NCI-H526 (cell line): ENCODE results near the gene TOP3A.
"Not testable (repeated sequence)": the region's sequence is repeated elsewhere in the genome, so short reads cannot be mapped to it uniquely, and the experiment has no call there.

Experiments used
- DNase-seq, 2 experiments: peaks; one replicate each; lab custom pipeline; 2025; lab: John Stamatoyannopoulos, UW

TOP3A gene, protein sequence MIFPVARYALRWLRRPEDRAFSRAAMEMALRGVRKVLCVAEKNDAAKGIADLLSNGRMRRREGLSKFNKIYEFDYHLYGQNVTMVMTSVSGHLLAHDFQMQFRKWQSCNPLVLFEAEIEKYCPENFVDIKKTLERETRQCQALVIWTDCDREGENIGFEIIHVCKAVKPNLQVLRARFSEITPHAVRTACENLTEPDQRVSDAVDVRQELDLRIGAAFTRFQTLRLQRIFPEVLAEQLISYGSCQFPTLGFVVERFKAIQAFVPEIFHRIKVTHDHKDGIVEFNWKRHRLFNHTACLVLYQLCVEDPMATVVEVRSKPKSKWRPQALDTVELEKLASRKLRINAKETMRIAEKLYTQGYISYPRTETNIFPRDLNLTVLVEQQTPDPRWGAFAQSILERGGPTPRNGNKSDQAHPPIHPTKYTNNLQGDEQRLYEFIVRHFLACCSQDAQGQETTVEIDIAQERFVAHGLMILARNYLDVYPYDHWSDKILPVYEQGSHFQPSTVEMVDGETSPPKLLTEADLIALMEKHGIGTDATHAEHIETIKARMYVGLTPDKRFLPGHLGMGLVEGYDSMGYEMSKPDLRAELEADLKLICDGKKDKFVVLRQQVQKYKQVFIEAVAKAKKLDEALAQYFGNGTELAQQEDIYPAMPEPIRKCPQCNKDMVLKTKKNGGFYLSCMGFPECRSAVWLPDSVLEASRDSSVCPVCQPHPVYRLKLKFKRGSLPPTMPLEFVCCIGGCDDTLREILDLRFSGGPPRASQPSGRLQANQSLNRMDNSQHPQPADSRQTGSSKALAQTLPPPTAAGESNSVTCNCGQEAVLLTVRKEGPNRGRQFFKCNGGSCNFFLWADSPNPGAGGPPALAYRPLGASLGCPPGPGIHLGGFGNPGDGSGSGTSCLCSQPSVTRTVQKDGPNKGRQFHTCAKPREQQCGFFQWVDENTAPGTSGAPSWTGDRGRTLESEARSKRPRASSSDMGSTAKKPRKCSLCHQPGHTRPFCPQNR

DNA sequence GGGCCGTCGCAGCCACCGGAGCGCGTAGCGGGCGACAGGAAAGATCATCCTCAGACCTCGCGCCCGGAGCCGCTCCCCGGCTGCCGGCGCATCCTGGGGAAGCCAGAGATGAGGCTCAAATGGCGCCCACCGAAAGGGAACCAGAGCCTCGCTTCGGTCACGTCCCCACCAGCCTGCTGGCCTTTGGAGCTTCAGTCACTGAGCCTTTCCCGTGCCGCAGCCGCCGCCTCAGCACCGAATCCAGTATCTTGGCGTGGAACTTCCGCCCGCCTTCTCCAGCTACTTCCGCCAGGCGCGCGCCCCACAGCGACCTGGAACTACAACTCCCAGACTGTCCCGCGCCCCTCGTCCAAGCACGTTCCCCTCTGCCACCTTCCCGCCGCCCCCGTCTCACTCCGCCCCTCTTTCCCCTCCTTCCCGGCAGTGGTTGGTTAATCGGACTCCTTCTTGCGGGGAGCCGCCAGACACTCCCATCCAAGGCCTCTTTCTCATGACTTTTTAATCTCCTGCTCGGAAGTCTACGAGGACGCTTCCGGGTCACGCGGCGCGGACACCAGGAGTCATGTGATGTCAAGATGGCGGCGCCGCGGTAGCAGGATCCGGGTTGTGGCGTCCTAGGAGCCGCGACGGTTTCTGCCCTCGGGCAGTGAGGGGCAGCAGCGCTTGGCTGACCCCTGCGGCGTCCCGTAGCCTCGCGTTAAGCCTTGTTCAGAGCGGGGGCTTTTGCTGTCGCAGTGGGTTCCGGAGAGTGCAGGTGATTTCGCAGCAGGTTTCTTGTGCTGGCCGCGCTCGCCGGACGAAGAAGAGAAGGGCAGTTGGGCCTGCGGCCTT lies at the start of gene TOP3A, which contains the start of gene SMCR8:
TOP3A (minus strand) TSS at position 264 of the 831 bp plus-strand sequence; CDS start at position 48, 216 bp downstream.
SMCR8 (plus strand) TSS at position 563 of the 831 bp plus-strand sequence. CDS start 497 bp downstream, outside the sequence.
- peak; percentile 89 to 96 for DNase-seq

DNA sequence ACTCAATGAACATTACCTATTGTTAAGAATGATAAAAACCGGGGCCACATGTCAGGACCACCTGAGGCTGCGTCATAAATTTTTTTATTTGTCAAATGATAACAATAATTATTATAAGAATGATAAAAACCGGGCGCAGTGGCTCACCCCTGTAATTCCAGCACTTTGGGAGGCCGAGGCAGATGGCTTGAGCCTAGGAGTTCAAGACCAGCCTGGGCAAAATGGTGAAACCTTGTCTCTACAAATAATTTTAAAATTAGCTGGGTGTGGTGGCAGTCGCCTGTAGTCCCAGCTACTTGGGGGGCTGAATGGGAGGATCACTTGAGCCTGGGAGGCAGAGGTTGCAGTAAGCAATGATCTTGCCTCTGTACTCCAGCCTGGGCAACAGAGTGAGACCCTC lies 49.4 kb upstream of the TOP3A start:
- DNase-seq, result no peak

DNA sequence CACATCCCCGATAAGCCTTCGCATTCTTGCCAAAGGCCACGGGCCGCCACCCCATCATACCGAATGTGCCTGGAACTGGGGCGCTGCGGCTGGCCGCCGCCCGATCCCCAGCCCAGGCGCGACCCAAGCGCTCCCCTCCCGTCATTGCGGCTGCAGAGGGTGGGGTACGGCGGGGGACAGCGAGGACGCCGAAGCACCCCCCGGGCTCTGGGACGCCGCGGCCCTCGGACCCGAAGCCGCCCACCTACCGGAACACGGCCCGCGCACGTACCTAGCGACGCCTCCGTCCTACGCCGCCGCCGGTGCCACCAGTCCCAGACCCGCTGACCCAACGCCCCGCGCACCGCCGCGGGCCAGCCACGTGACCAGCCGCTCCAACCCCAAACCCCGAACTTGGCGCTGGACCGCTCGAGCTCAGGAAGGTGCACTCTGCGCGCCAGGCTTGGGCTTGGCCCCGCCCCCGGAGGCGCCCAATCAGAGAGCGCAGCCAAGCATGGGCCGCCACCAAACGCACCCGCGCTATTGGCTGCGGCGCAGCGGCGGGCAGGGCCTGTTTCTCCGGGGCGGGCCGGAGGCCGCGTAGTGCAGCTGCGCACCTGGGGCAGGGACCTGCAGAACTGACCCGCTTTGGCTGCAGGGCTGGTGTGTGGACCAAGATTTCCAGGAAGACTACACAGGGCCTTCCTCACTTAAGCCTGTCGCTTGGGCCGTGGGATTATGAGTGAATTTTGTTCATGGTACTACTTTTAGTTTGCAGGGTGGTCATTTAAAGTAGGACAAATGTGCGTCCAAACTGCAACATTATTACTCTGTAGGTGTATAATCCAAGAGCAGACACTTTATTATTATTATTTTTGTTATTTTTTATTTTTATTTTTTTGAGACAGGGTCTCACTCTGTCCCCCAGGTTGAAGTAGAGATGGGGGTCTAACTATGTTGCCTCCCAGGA lies 48.6 kb upstream of the TOP3A start, which contains the start of gene SHMT1:
SHMT1 (minus strand) TSS at position 450 of the 949 bp plus-strand sequence. CDS start 7,569 bp downstream, outside the sequence.
- peak; percentile 60 to 96 for DNase-seq

DNA sequence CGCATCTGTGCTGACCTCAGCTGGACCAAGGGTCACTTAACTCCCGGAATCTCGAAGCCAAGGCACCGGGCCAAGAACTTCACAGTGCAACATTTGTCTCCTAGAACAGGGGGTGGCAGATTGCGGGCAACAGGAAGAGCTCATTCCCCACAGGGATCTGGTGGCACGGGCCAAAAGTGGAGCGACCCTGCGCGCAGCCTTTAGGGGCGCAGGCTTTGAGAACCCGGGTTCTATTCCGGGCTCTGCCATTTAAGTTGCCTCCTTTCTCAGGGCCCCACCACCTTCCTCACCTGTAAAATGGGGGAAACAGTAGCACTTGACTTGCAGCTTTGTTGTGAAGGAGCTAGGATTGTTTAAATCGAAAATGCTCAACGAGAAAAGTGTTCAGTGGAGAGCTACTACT lies 47.9 kb upstream of the TOP3A start:
- DNase-seq, result no peak

DNA sequence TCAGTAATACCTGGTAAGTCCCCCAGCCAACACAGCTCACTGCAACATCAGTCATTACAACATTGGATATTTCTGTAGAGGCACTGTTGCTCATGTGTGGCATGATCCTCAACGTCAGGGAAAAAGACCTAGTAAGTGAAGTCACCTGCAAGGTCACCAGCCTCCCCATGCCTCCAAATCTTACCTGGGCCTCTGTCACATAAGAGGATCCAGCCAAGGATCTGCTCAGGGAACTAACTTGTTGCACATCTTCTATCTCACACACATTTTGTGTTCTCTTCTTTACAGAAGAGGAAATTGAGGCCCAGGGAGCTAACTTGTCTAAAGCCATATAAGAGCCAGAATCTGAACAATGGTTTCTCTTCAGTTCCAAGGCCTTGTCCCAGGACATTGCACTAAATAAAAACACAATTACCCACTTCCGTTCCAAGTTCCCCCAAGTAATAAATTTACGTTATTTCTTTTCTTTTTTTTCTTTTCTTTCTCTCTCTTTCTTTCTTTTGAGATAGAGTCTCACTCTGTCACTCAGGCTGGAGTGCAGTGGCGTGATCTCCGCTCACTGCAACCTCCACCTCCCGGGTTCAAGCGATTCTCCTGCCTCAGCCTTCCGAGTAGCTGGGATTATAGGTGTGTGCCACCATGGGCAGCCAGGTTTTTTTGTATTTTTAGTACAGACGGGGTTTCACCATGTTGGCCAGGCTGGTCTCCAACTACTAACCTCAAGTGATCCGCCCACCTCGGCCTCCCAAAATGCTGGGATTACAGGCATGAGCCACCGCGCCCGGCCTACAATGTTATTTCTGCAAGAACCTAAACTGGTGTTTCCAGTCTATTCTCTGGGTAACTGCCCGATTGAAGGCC lies 47.3 kb upstream of the TOP3A start:
- no peak for DNase-seq

DNA sequence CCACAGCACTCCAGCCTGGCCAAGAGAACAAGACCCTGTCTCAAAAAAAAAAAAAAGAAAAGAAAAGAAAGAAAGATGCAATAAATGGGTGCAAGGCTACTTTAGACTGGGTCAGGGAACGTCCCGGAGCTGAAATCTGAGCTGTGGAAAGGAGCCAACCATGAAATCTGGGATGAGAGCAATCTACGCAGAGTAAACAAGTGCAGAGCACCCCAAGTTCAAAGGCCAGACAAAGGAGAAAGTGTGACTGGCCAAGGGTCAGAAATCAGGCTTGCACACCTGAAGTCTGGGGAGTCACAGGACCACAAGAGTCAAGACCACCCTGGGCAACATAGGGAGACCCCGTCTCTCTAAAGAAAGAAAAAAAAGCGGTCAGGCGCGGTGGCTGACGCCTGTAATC lies 45.7 kb upstream of the TOP3A start:
- DNase-seq, result no peak

DNA sequence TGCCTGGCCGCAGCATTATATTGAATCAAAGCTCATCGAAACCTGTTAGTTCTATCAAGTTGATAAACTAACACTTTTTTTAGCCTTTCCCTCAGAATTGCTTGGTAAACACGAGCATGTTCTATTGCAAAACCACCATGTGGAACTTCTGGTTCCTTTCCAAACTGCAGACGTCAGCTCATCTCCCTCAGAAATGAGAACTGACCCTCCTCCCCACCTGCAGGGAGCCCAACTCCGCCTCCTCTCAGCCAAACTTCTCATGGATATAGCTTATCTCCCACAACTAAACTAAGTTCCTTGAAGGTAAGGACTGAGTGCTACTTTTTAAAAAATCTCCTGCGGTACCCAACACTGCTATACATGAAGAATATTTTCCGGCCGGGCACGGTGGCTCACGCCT lies 41.8 kb upstream of the TOP3A start:
- no peak for DNase-seq

DNA sequence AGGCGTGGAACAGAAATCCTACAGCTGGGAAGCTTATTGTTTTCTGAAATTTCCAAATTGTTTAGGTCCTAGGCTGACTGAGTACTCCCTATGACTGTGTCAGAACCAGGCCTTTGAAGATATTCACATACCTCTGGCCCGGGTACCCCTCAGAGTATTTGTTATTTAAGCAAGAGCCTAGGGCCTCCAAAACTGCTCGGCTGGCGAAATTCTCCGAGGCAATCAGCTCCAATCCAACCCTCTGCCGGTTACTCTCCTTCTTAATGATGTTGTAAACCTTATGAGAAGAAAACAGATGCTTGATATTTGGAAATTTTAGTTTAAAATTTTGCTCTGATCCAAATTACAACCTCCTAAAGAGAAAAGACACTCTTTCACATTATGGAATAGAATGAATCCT lies 38.7 kb upstream of the TOP3A start:
- DNase-seq, result no peak

DNA sequence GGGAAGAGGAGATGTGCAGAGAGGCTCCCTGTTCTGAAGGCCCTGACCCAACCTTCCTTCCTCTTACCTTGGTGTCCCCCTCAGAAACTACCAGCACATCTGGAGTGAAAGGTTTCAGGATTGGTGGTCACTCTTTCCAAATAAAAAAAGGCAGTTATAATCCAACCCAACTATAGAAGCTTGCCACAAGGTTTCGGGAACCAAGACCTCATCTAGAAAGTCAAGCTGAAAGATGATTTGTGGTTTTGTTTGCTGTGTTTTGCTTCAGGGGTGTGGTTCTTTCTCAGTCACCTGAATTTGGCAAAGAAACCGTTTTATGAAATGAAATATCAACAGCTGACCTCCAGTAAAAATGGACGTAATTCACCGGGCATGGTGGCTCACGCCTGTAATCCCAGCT lies 29.2 kb upstream of the TOP3A start:
- no peak for DNase-seq

DNA sequence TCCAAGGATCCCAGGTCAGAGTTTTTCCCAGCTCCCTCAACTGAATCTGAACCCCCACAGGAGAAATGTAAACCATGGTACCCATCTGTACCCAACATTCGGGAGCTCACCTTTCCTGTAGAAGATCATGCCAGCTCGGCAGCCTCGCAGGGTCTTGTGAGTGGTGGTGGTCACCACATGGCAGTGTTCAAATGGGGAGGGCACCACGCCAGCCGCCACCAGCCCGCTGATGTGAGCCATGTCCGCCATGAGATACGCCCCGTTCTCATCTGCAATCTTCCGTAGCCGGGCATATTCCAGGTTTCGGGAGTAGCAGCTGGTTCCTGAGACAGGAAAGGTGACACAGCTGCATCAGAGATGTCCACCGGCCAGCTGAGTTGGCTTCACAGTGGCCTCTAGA lies 25.1 kb upstream of the TOP3A start:
- no peak for DNase-seq

DNA sequence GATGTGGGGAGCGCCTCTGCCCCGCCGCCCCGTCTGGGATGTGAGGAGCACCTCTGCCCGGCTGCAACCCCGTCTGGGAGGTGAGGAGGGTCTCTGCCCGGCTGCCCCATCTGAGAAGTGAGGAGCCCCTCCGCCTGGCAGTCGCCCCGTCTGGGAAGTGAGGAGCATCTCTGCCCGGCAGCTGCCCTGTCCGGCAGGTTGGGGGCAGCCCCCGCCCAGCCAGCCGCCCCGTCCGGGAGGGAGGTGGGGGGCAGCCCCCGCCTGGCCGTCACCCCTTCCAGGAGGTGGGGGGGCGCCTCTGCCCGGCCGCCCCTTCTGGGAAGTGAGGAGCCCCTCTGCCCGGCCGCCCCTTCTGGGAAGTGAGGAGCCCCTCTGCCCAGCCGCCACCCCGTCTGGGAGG lies 23.4 kb upstream of the TOP3A start:
- not testable (repeated sequence) for DNase-seq

DNA sequence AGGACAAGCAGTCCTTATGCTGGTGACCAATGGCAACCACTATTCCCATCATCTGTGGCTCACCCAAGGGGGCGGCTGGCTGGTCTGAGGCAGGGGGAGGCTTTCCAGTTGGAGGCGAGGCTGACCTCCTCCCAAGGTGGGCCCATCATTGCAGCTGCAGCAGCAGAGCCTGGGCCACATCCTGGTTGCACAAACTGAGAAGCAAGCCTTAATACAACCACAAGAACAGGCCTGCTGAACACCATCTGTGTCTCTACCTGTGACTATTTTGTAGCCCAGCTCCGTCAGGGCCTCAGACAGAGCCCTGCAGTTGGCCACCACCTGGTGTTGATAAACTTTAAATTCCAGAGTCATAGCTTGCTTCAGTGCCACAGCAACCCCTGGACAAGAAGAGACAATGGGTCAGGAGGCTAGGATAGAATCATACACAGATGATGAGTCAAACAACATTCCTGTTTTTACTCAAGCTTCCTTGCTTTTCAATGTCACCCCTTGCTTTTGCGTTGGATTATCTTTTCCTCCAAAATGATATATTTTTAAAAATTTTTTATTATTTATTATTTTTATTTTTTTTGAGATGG lies 18.2 kb upstream of the TOP3A start:
- DNase-seq, result no peak

DNA sequence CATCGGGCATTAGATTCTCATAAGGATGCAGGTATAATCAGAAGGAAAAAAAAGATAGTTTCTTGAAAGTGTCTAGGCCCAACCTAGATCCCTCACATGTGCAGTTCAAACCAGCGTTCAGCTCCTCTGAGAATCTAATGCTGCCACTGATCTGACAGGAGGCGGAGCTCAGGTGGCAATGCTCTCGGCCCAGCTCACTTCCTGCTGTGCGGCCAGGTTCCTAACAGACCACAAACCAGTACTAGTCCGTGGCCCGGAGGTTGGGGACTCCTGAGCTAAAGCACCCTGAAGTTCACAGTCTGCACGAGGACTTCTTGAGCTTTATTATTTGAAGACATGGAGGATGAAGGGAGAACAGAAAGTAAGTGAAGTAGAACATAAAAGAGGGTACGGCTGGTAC lies 17.1 kb upstream of the TOP3A start:
- no peak for DNase-seq

DNA sequence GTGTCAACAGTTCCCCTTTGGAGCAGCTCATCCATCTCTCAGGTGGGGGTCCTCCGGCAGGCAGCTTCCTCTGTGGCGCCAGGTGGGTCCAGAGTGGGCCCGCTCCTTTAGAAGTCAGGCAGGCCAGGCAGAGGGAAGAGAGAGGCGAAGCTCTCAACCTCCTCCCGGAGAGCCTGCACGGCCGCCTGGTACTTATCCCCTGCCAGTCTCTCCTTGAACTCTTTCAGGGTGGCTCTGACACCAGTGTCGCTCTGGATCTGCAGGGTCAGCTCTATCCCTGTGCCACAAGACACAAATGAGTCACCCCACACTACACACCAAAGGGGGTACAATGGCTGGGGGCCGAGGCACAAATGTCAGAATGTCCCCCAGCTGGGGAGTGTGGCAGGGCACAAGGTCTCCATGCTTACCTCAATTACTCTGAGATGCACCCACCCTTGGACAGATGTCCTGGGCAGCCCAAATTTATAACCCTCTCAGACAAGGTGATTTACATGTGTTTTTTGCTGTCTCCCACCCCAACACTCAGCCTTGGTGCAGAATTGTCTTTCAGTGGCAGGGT lies 13.9 kb upstream of the TOP3A start:
- no peak for DNase-seq

DNA sequence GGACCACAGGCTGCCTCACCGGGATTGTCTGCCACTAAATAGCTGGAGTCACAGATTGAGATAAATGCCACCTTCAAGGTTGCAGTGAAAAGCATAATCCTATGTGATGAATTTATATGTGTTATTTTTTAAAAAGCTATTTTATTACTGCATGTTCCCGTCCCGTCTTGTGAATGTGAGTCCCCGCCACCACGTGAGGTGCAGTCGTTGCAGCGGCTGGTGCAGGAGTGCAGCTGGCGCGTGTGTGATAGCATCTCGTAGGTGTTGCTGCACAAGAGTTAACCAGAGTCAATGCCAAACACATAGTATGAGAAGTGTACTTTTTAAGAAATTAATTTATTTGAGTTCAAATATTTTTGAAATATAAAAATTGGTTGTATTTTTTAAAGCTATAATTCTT lies 12.8 kb upstream of the TOP3A start:
- DNase-seq, result no peak

DNA sequence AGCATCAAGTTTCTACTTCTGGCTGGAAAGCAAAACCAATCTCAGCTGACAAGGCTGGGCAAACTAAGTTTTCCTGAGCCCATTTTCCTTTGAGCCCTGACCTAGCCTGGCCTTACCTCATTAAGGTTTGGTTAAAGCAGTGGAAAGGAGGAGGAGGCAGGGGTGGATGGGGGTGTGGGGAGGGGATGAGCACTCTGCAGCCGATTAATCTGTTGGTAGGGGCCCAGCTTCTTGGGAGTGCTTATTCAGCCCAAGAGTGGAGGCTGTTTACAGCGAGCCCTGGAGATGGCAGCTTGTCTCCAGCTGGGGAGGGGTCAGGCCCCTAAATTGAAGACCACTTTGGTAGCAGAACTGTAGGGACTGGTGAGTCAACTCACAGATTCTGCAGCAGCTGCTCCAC lies 12.3 kb upstream of the TOP3A start:
- DNase-seq, result no peak

DNA sequence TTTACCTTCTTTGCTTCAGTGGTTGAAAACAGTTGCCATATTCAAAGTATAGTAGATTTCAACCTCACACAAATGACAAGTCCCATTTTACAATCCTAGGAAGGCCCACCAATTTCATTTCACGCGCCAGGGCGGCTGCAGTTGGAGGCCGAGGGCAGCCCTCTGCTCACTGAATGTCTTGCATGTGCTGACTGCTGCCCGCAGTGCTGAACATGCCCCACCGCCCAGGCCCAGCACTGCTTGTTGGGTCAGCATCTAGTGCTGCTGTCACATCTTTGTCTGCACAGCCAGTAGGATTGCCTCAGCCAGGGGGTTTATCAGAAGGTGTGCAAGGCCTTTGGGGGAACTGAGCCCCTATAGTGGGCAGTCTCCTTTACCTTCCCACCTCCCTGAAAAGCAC lies 11.8 kb upstream of the TOP3A start:
- no peak for DNase-seq

DNA sequence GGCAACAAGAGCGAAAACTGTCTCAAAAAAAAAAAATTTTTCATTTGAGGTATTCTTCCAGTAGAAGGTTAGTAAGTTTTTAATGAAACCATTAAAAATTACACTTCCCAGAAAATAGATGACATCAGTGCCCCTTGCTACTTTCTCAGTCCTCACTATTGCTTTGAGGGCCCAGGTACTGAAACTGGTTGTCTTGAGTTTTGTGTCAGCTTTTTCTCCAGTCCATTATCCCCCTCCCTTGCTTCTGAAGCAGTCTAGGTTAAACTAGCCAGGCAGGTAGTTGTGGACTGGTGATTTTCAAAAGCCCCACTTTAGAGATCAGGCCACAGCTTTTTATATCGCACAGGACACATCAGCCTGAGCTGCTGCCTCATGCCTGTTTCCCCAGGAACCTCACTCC lies 11.2 kb upstream of the TOP3A start:
- DNase-seq, result no peak
